ENCODE results near the gene PSMB3.

The PSMB3 gene

GRCh38 chr17:38738007-38738662, 14.4 kb upstream of the PSMB3 start:
- Histone ChIP-seq H3K9me3 (ENCODE audit: severe bottlenecking) (no peaks in the 10 kb centered on the region), H3K27ac (no peak overlapping the region), H3K36me3 (peaks cover 63% of the 10 kb centered on the region), H3K4me3 (ENCODE audit: low read depth, low read length) (no peak overlapping the region), H3K27me3 (ENCODE audit: insufficient read depth, low read depth, severe bottlenecking) (no peaks in the 10 kb centered on the region)
- DNase-seq, result no peak
- TF ChIP-seq CTCF (IDR thresholded peaks at IDR 0.05; ENCODE audit: low read depth, low read length), result no peak

GRCh38 chr17:38738686-38739085, 13.9 kb upstream of the PSMB3 start:
- Histone ChIP-seq H3K4me3 (ENCODE audit: low read depth, low read length) (no peak overlapping the region), H3K9me3 (ENCODE audit: severe bottlenecking) (no peaks in the 10 kb centered on the region), H3K27ac (no peak overlapping the region), H3K27me3 (ENCODE audit: insufficient read depth, low read depth, severe bottlenecking) (no peaks in the 10 kb centered on the region), H3K36me3 (peaks cover 61% of the 10 kb centered on the region)
- no peak for TF ChIP-seq CTCF (IDR thresholded peaks at IDR 0.05; ENCODE audit: low read depth, low read length)
- DNase-seq, result no peak

DNA sequence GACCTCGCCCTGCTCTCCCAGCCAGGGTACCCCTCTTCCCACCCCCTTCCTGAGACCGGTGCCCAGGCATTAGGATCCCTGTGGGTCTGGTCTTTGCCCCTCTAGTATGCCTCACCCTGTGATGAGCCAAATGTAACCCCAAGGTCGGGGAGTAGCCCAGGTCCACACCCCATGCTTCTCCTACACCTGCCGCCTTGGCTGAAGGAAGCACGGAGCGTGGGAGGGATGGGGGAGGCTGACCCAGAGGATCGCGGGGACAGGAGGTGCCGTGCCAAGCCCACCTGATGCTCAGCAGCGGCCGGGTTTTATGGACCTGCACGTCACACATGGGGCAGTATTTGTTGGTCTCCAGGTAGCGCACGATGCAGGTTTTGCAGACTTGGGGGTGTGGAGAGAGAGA, 13.2 kb upstream of the PSMB3 start:
- no peak for DNase-seq
- H3K27me3 ChIP-seq (ENCODE audit: insufficient read depth, low read depth, severe bottlenecking), result no peaks in the 10 kb centered on the region
- no peak overlapping the region for H3K27ac ChIP-seq
- no peak overlapping the region for H3K4me3 ChIP-seq (ENCODE audit: low read depth, low read length)
- no peaks in the 10 kb centered on the region for H3K9me3 ChIP-seq (ENCODE audit: severe bottlenecking)
- H3K36me3 ChIP-seq, result peaks cover 59% of the 10 kb centered on the region
- no peak for TF ChIP-seq CTCF (IDR thresholded peaks at IDR 0.05; ENCODE audit: low read depth, low read length)

DNA sequence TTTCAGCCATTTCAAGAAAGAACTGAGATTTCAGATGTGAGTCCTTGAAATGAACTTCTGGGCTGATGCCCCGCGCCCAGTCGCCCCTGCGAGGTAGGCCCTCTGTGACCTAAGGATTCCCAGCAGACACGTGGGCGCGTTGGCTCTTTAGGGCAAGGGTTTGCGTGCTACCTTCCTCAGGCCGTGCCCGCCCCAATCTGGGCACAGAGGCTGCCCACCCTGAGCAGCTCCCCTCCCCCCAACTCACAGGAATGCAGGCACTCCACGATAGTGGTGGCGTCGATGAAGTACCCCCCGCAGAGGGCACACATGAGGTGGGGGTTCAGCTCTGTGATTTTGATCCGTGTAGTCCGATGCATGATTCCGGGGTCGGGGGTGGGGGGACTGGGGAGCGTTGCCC, 12.5 kb upstream of the PSMB3 start:
- no peaks in the 10 kb centered on the region for H3K27me3 ChIP-seq (ENCODE audit: insufficient read depth, low read depth, severe bottlenecking)

DNA sequence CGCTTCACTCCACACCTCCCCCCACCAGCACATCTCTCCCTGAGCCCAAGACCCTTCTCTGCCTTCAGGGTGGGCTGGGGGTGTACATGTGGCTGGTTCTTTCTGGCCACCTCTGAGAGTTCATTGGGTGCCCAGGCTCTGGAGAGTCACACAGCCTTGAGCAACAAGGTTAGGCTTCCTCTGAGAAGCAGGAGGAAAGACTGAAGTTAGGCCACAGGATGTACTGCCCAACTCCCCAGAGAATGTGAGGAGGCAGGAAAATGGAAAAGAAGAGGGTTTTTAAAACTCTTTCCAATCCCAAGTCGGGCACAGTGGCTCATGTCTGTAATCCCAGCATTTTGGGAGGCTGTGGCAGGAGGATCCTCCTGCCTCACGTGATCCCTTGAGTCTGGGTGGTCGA, 11.7 kb upstream of the PSMB3 start:
- Histone ChIP-seq H3K4me3 (ENCODE audit: low read depth, low read length) (no peak overlapping the region), H3K9me3 (ENCODE audit: severe bottlenecking) (no peaks in the 10 kb centered on the region), H3K27me3 (ENCODE audit: insufficient read depth, low read depth, severe bottlenecking) (no peaks in the 10 kb centered on the region), H3K27ac (no peak overlapping the region), H3K36me3 (peaks cover 46% of the 10 kb centered on the region)
- DNase-seq, result no peak
- TF ChIP-seq CTCF (IDR thresholded peaks at IDR 0.05; ENCODE audit: low read depth, low read length), result no peak

More for the DNA sequence above, 12.5 kb upstream of the PSMB3 start:
- Histone ChIP-seq H3K36me3 (peaks cover 52% of the 10 kb centered on the region), H3K9me3 (ENCODE audit: severe bottlenecking) (no peaks in the 10 kb centered on the region), H3K4me3 (ENCODE audit: low read depth, low read length) (no peak overlapping the region), H3K27ac (no peak overlapping the region)
- DNase-seq, result no peak
- TF ChIP-seq CTCF (IDR thresholded peaks at IDR 0.05; ENCODE audit: low read depth, low read length), result no peak

- Histone ChIP-seq H3K27ac (no peak overlapping the region), H3K4me3 (ENCODE audit: low read depth, low read length) (no peak overlapping the region), H3K36me3 (peaks cover 39% of the 10 kb centered on the region), H3K27me3 (ENCODE audit: insufficient read depth, low read depth, severe bottlenecking) (no peaks in the 10 kb centered on the region), H3K9me3 (ENCODE audit: severe bottlenecking) (no peaks in the 10 kb centered on the region)
- TF ChIP-seq CTCF (IDR thresholded peaks at IDR 0.05; ENCODE audit: low read depth, low read length), result no peak
- no peak for DNase-seq
Measured at GRCh38 chr17:38741461-38741860, 11.1 kb upstream of the PSMB3 start.
